Karpas-422 (cell line): Measurements from ENCODE around the gene PDIA3. TPM values are rescaled to one million over a fixed set of nuclear protein-coding genes. Genes with fewer than 3 reads are reported as not detected.
A peak's percentile ranks its signal among the peaks of the same experiment; 100 is the strongest.
"Not testable (repeated sequence)": the region's sequence is repeated elsewhere in the genome, so short reads cannot be mapped to it uniquely, and the experiment has no call there.

Experiments used
- DNase-seq: peaks from one replicate; pipeline ENCODE4 v3.0.0-alpha.2; 2015
- H2AFZ ChIP-seq: fragments of 200-600 bp; sonication (generic); 2 replicates; pipeline ENCODE4 v1.6.1; 2014; ENCODE audit warnings: antibody characterized with exemption, low read length, mixed read lengths
- H3K27ac ChIP-seq: fragments of 200-600 bp; sonication (generic); 2 replicates; pipeline ENCODE4 v1.5.1; 2014; ENCODE audit warnings: mild to moderate bottlenecking, low read length, moderate library complexity
- H3K27me3 ChIP-seq: fragments of 200-600 bp; sonication (generic); 2 replicates; pipeline ENCODE4 v1.6.1; 2014; ENCODE audit warnings: low read length, mixed read lengths
- H3K36me3 ChIP-seq: fragments of 200-600 bp; sonication (generic); 2 replicates; pipeline ENCODE4 v1.6.1; 2014; ENCODE audit warnings: low read length, mixed read lengths; ENCODE audit not compliant: insufficient read depth
- H3K4me1 ChIP-seq: fragments of 200-600 bp; sonication (generic); 2 replicates; pipeline ENCODE4 v1.6.1; 2014; ENCODE audit warnings: mild to moderate bottlenecking, low read length, mixed read lengths
- H3K4me2 ChIP-seq: fragments of 200-600 bp; sonication (generic); 2 replicates; pipeline ENCODE4 v1.6.1; 2014; ENCODE audit warnings: low read length, low read depth, mild to moderate bottlenecking; ENCODE audit not compliant: poor library complexity, severe bottlenecking
- H3K4me3 ChIP-seq: fragments of 200-600 bp; sonication (generic); 2 replicates; pipeline ENCODE4 v1.5.1; 2014; ENCODE audit warnings: mild to moderate bottlenecking, antibody characterized with exemption, low read length, mixed read lengths
- H3K79me2 ChIP-seq: fragments of 200-600 bp; sonication (generic); 2 replicates; pipeline ENCODE4 v1.6.1; 2014; ENCODE audit warnings: mild to moderate bottlenecking, low read length, mixed read lengths
- H3K9ac ChIP-seq: fragments of 200-600 bp; sonication (generic); 2 replicates; pipeline ENCODE4 v1.6.0; 2014; ENCODE audit warnings: low read length
- H3K9me2 ChIP-seq: fragments of 200-600 bp; sonication (generic), shearing (Covaris generic); replicated peaks from 2 replicates; pipeline ENCODE4 v1.6.0; 2014; ENCODE audit warnings: mild to moderate bottlenecking, low read length, moderate library complexity; ENCODE audit not compliant: insufficient read depth
- H3K9me3 ChIP-seq: fragments of 300-700, 200-600 bp; sonication (generic); 2 replicates; pipeline ENCODE4 v1.6.1; 2014; ENCODE audit warnings: low read length, mixed read lengths
- H4K20me1 ChIP-seq: fragments of 200-600 bp; sonication (generic); 2 replicates; pipeline ENCODE4 v1.6.1; 2014; ENCODE audit warnings: mild to moderate bottlenecking, antibody characterized with exemption, low read length, low read depth; ENCODE audit not compliant: insufficient read depth
- total RNA-seq: library from RNA; depleted of rRNA; stranded (reverse); fragments of >200 nt; shearing (Covaris generic); gene quantifications from 2 replicates; pipeline ENCODE4 v1.2.3, GENCODE V29; 2014; ENCODE audit warnings: low replicate concordance

PDIA3 gene
- total RNA-seq, 1 experiment from 2014 or later: 198 TPM

- peak overlapping the region; percentile 83 for H3K4me3 ChIP-seq
- H3K27me3 ChIP-seq, H3K9me2 ChIP-seq, H2AFZ ChIP-seq, H3K9me3 ChIP-seq: not testable (repeated sequence)
- peaks cover 59% of the 10 kb centered on the region for H3K79me2 ChIP-seq
- peaks cover 72% of the 10 kb centered on the region for H3K4me1 ChIP-seq
- H3K27ac ChIP-seq: peak overlapping the region; percentile 92
- peak overlapping the region; percentile 99 for H3K9ac ChIP-seq
- H4K20me1 ChIP-seq: peaks cover 42% of the 10 kb centered on the region
- peaks cover 13% of the 10 kb centered on the region for H3K36me3 ChIP-seq
- peak overlapping the region; percentile 98 for H3K4me2 ChIP-seq
- DNase-seq: peak; percentile 79
Observed at GRCh38 chr15:43746903-43747309, 668 bp downstream of the PDIA3 start.

- Histone ChIP-seq H4K20me1 (peaks cover 56% of the 10 kb centered on the region), H3K27me3 (no peaks in the 10 kb centered on the region), H3K9ac (peak overlapping the region; percentile 49), H3K9me2 (no peaks in the 10 kb centered on the region), H3K9me3 (no peaks in the 10 kb centered on the region), H3K36me3 (peaks cover 28% of the 10 kb centered on the region), H3K79me2 (peaks cover 74% of the 10 kb centered on the region), H3K4me3 (peak overlapping the region; percentile 83), H3K4me2 (peak overlapping the region; percentile 98), H2AFZ (no peak overlapping the region), H3K27ac (peak overlapping the region; percentile 92), H3K4me1 (peaks cover 76% of the 10 kb centered on the region)
- peak; percentile 62 for DNase-seq
Observed at GRCh38 chr15:43748376-43748775, 2.1 kb downstream of the PDIA3 start.

- Histone ChIP-seq H2AFZ (no peak overlapping the region), H3K9me2 (no peaks in the 10 kb centered on the region), H3K79me2 (peaks cover 89% of the 10 kb centered on the region), H3K4me1 (peaks cover 61% of the 10 kb centered on the region), H3K27me3 (no peaks in the 10 kb centered on the region), H3K9me3 (no peaks in the 10 kb centered on the region), H3K36me3 (peaks cover 35% of the 10 kb centered on the region), H3K4me2 (peak overlapping the region; percentile 98), H3K4me3 (peak overlapping the region; percentile 63), H3K9ac (peak overlapping the region; percentile 48), H4K20me1 (peaks cover 69% of the 10 kb centered on the region), H3K27ac (peak overlapping the region; percentile 92)
- DNase-seq: peak; percentile 95
Observed at GRCh38 chr15:43749690-43750345, 3.6 kb downstream of the PDIA3 start.

- no peak for DNase-seq
- Histone ChIP-seq H3K4me3 (no peak overlapping the region), H3K27ac (peak overlapping the region; percentile 92), H3K27me3 (no peaks in the 10 kb centered on the region), H3K79me2 (peaks cover 98% of the 10 kb centered on the region), H3K9ac (no peak overlapping the region), H3K9me3 (no peaks in the 10 kb centered on the region), H3K4me1 (peaks cover 52% of the 10 kb centered on the region), H3K9me2 (no peaks in the 10 kb centered on the region), H3K36me3 (peaks cover 51% of the 10 kb centered on the region), H3K4me2 (no peak overlapping the region), H4K20me1 (peaks cover 85% of the 10 kb centered on the region), H2AFZ (no peak overlapping the region)
Observed at GRCh38 chr15:43751885-43752284, 5.6 kb downstream of the PDIA3 start.

GRCh38 chr15:43762824-43763223 lies 16.6 kb downstream of the PDIA3 start:
- peaks cover 56% of the 10 kb centered on the region for H3K36me3 ChIP-seq
- DNase-seq: no peak
- peaks cover 8% of the 10 kb centered on the region; the same call in 1 of the 2 replicates for H3K79me2 ChIP-seq
- H3K4me2 ChIP-seq: no peak overlapping the region
- no peak overlapping the region for H2AFZ ChIP-seq
- H3K9ac ChIP-seq: no peak overlapping the region
- H3K9me3 ChIP-seq: no peaks in the 10 kb centered on the region
- H3K9me2 ChIP-seq: no peaks in the 10 kb centered on the region
- H3K4me3 ChIP-seq: no peak overlapping the region
- no peak overlapping the region for H3K27ac ChIP-seq
- H3K27me3 ChIP-seq: no peaks in the 10 kb centered on the region
- H4K20me1 ChIP-seq: peaks cover 16% of the 10 kb centered on the region; the same call in 1 of the 2 replicates
- no peaks in the 10 kb centered on the region for H3K4me1 ChIP-seq

GRCh38 chr15:43763819-43764446 lies 17.7 kb downstream of the PDIA3 start:
- Histone ChIP-seq H3K4me2 (no peak overlapping the region), H3K27me3 (no peaks in the 10 kb centered on the region), H3K79me2 (peaks cover 3% of the 10 kb centered on the region; the same call in 1 of the 2 replicates), H3K9me2 (no peaks in the 10 kb centered on the region), H3K4me3 (no peak overlapping the region), H2AFZ (no peak overlapping the region), H3K4me1 (no peaks in the 10 kb centered on the region; the same call in 1 of the 2 replicates), H3K9ac (no peak overlapping the region), H3K9me3 (no peaks in the 10 kb centered on the region), H3K27ac (no peak overlapping the region), H4K20me1 (peaks cover 16% of the 10 kb centered on the region; the same call in 1 of the 2 replicates), H3K36me3 (peaks cover 62% of the 10 kb centered on the region)
- DNase-seq: no peak

- no peaks in the 10 kb centered on the region for H3K9me3 ChIP-seq
- peaks cover 6% of the 10 kb centered on the region for H3K79me2 ChIP-seq
- no peaks in the 10 kb centered on the region for H3K9me2 ChIP-seq
- H3K27me3 ChIP-seq: no peaks in the 10 kb centered on the region
- no peak overlapping the region for H2AFZ ChIP-seq
- peak overlapping the region; percentile 99 for H3K27ac ChIP-seq
- no peak overlapping the region for H3K9ac ChIP-seq
- DNase-seq: peak; percentile 83
- H3K36me3 ChIP-seq: peaks cover 78% of the 10 kb centered on the region
- H3K4me1 ChIP-seq: peaks cover 50% of the 10 kb centered on the region
- H3K4me2 ChIP-seq: no peak overlapping the region
- peaks cover 23% of the 10 kb centered on the region for H4K20me1 ChIP-seq
- no peak overlapping the region for H3K4me3 ChIP-seq
Observed at GRCh38 chr15:43769584-43770228, 23.5 kb downstream of the PDIA3 start.

GRCh38 chr15:43771816-43772215 lies 25.6 kb downstream of the PDIA3 start:
- Histone ChIP-seq H3K4me1 (peaks cover 62% of the 10 kb centered on the region), H3K27me3 (no peaks in the 10 kb centered on the region), H3K4me3 (no peak overlapping the region), H3K9ac (peak overlapping the region; percentile 2; the same call in 1 of the 2 replicates), H4K20me1 (peaks cover 28% of the 10 kb centered on the region), H3K4me2 (no peak overlapping the region), H3K79me2 (peaks cover 23% of the 10 kb centered on the region), H3K9me2 (no peaks in the 10 kb centered on the region), H3K36me3 (peaks cover 68% of the 10 kb centered on the region), H3K9me3 (no peaks in the 10 kb centered on the region), H2AFZ (no peak overlapping the region), H3K27ac (peak overlapping the region; percentile 99)
- DNase-seq: peak; percentile 54
